Esophagus muscularis mucosa (tissue), 4 donors: ENCODE measurements around the gene MSI2.

ENCODE experiments used
- EP300 ChIP-seq: sonication (generic); formaldehyde crosslinking; IDR thresholded peaks from one replicate; pipeline ENCODE4 v1.6.1; 2017; ENCODE audit warnings: antibody characterized with exemption
- POLR2A ChIP-seq: fragments of 450-650 bp; IDR thresholded peaks from one replicate; pipeline ENCODE4 v1.6.1; 2017; ENCODE audit warnings: antibody characterized with exemption, moderate library complexity, mild to moderate bottlenecking, low read depth
- POLR2AphosphoS5 ChIP-seq, 2 donors: sonication (generic); formaldehyde crosslinking; IDR thresholded peaks; one replicate each; pipeline ENCODE4 v1.6.1; 2017; ENCODE audit warnings: antibody characterized with exemption in 2 of 2
- TF ChIP-seq, protein P1 (sequence below), 3 experiments: fragments of 200-600 bp in 2 of 3; fragments of 450-650 bp in 1 of 3; sonication (generic) in 2 of 3; IDR thresholded peaks; one replicate each; pipeline ENCODE4 v1.5.1; 2017 to 2019; ENCODE audit warnings: antibody characterized with exemption in 3 of 3, mild to moderate bottlenecking in 2 of 3, moderate library complexity in 1 of 3

- TF ChIP-seq, protein P1, sequence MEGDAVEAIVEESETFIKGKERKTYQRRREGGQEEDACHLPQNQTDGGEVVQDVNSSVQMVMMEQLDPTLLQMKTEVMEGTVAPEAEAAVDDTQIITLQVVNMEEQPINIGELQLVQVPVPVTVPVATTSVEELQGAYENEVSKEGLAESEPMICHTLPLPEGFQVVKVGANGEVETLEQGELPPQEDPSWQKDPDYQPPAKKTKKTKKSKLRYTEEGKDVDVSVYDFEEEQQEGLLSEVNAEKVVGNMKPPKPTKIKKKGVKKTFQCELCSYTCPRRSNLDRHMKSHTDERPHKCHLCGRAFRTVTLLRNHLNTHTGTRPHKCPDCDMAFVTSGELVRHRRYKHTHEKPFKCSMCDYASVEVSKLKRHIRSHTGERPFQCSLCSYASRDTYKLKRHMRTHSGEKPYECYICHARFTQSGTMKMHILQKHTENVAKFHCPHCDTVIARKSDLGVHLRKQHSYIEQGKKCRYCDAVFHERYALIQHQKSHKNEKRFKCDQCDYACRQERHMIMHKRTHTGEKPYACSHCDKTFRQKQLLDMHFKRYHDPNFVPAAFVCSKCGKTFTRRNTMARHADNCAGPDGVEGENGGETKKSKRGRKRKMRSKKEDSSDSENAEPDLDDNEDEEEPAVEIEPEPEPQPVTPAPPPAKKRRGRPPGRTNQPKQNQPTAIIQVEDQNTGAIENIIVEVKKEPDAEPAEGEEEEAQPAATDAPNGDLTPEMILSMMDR (IDR thresholded peaks at IDR 0.05) = no peak
- TF ChIP-seq EP300 (no peak), POLR2AphosphoS5 (IDR thresholded peaks at IDR 0.05) (no peak), POLR2A (no peak)
Observed at GRCh38 chr17:57632294-57632693, 376.0 kb downstream of the MSI2 start.
